Right lobe of liver (tissue), 6 donors: ENCODE results near the gene MTHFD2L. TPM values are rescaled to one million over a fixed set of nuclear protein-coding genes. Genes with fewer than 3 reads are reported as not detected.

ENCODE experiments used
- ATAC-seq, 4 donors: fragments of 200-7000 bp; cut with Tn5 transposase; one replicate each; pipeline ENCODE4 v1.9.1; 2020; ENCODE audit warnings: mild to moderate bottlenecking in 4 of 4, moderate library complexity in 4 of 4
- DNase-seq, 3 donors: peaks; one replicate each; pipeline ENCODE4 v3.0.0-alpha.2; 2020
- H3K27ac ChIP-seq, 3 donors: fragments of 200-600 bp; one replicate each; pipeline ENCODE4 v1.8.0; 2022
- H3K27me3 ChIP-seq, 2 donors: fragments of 200-600 bp; one replicate each; pipeline ENCODE4 v1.8.0; 2022
- H3K36me3 ChIP-seq, 4 donors: fragments of 200-600 bp; sonication (generic) in 1 of 4; one replicate each; pipeline versions ENCODE4 v1.5.1 to v1.8.0; 2017 to 2022; ENCODE audit warnings: control low read depth in 1 of 4
- H3K4me1 ChIP-seq, 4 donors: fragments of 200-600 bp; sonication (generic) in 1 of 4; one replicate each; pipeline versions ENCODE4 v1.5.1 to v1.8.0; 2017 to 2022; ENCODE audit warnings: control low read depth in 1 of 4
- H3K4me3 ChIP-seq, 3 donors: fragments of 200-600 bp; one replicate each; pipeline ENCODE4 v1.8.0; 2022
- H3K9me3 ChIP-seq, 4 donors: fragments of 200-600 bp; sonication (generic) in 1 of 4; one replicate each; pipeline versions ENCODE4 v1.5.1 to v1.8.0; 2017 to 2022; ENCODE audit warnings: control low read depth in 1 of 4
- POLR2A ChIP-seq: fragments of 450-650 bp; IDR thresholded peaks from one replicate; pipeline ENCODE4 v1.6.1; 2017; ENCODE audit warnings: antibody characterized with exemption, mild to moderate bottlenecking
- WGBS: methylation state at CpG from one replicate; pipeline ENCODE4 v1.1.6; 2018; ENCODE audit warnings: low coverage, low lambda C conversion rate; ENCODE audit not compliant: insufficient coverage; ENCODE audit errors: missing lambda C conversion rate; 5-methylcytosine and 5-hydroxymethylcytosine counted together
- intact Hi-C, 2 donors: fragments of 100-400 bp; cut with DNase I; formaldehyde crosslinking; loops; one replicate each; pipeline versions ENCODE4 v1.11.2 to v1.14.1; 2022
- total RNA-seq, 6 experiments: library from RNA; depleted of rRNA in 2 of 6; stranded (reverse); fragments of >200 nt in 2 of 6; fragmentation: NEBNext Ultra II Directional in 3 of 6; extraction: Animal tissue kit (Norgen Biotek cat#: 25700) in 3 of 6; gene quantifications; one replicate each; pipeline versions ENCODE4 v1.1.0 to v1.2.4, GENCODE V29; 2016 to 2023
- TF ChIP-seq, protein P1 (sequence below), 4 donors: fragments of 200-600 bp in 3 of 4; fragments of 450-650 bp in 1 of 4; IDR thresholded peaks; one replicate each; pipeline versions ENCODE4 v1.5.1 to v1.8.0; 2016 to 2022; ENCODE audit warnings: antibody characterized with exemption in 4 of 4, mild to moderate bottlenecking in 2 of 4
- donor health status: DM: no; HTN: yes; CAD: no.
- donor health status: DM: no; HTN: no; CAD: no.
- donor health status: DM: no; HTN: no; CAD: no.
- donor health status: DM: no; HTN: yes; CAD: no.
- donor health status: DM: no; HTN: yes; CAD: no.

Gene MTHFD2L
- total RNA-seq, 6 experiments from 2014 or later = 18.8 to 45.5 (median 26.5) TPM

GRCh38 chr4:74327762-74328161, 169.8 kb downstream of the MTHFD2L start:
- no peaks in the 10 kb centered on the region for H3K27me3 ChIP-seq
- intact Hi-C loops = no loop called here
- no peaks in the 10 kb centered on the region for H3K9me3 ChIP-seq
- ATAC-seq (no peak), DNase-seq (no peak)
- H3K4me3 ChIP-seq = no peak overlapping the region
- H3K36me3 ChIP-seq = no peaks in the 10 kb centered on the region
- TF ChIP-seq, protein P1, sequence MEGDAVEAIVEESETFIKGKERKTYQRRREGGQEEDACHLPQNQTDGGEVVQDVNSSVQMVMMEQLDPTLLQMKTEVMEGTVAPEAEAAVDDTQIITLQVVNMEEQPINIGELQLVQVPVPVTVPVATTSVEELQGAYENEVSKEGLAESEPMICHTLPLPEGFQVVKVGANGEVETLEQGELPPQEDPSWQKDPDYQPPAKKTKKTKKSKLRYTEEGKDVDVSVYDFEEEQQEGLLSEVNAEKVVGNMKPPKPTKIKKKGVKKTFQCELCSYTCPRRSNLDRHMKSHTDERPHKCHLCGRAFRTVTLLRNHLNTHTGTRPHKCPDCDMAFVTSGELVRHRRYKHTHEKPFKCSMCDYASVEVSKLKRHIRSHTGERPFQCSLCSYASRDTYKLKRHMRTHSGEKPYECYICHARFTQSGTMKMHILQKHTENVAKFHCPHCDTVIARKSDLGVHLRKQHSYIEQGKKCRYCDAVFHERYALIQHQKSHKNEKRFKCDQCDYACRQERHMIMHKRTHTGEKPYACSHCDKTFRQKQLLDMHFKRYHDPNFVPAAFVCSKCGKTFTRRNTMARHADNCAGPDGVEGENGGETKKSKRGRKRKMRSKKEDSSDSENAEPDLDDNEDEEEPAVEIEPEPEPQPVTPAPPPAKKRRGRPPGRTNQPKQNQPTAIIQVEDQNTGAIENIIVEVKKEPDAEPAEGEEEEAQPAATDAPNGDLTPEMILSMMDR (IDR thresholded peaks at IDR 0.05) = no peak
- TF ChIP-seq POLR2A = no peak
- WGBS = 31% methylated on average over 3 of the region's 3 CpGs
- no peak overlapping the region for H3K27ac ChIP-seq
- H3K4me1 ChIP-seq = no peaks in the 10 kb centered on the region

DNA sequence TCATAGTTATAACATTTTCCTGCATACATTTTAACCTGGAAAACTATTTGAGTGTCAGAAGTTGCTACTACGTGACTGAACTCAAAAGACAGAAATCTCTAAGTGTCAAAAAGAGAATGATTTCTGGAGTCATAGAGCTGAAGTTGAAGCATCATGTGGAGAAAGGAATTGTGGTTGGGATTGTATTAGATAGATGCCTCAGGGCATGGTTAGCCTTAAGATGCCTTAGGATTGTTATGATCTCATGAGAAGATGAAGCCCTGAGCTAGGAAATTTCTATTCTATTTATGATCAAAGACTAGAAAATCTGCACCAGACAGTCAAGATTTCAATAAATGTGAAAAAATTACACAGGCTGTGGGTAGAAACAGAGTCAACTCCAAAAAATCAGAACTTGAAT, 170.6 kb downstream of the MTHFD2L start:
- no peak overlapping the region for H3K4me3 ChIP-seq
- H3K36me3 ChIP-seq = no peaks in the 10 kb centered on the region
- H3K27ac ChIP-seq = no peak overlapping the region
- no peaks in the 10 kb centered on the region for H3K4me1 ChIP-seq
- H3K9me3 ChIP-seq = no peaks in the 10 kb centered on the region
- TF ChIP-seq, protein P1 (IDR thresholded peaks at IDR 0.05) = no peak
- no peak for TF ChIP-seq POLR2A
- DNase-seq = no peak
- no peaks in the 10 kb centered on the region for H3K27me3 ChIP-seq
- no peak for ATAC-seq
- 60% methylated on average over 1 of the region's 1 CpG for WGBS
- intact Hi-C loops = no loop called here

DNA sequence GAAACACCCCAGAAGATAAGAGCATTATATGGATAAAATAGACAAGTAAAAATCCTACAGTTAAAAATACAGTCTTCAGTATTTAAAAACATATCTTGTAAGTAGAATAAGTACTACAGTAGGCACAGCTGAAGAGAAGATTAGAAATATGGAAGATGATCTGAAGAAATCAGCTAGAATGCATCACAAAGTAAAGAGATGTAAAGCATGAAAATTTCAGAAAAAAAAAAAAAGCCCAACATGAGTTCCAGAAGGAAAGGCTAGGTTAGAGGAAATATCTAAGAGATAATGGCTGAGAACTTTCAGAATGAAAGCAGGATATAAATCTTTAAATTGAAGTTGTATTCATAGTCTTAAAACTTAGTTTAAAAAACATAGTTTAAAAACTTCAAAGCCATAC, 171.4 kb downstream of the MTHFD2L start:
- Histone ChIP-seq H3K36me3 (no peaks in the 10 kb centered on the region), H3K9me3 (no peaks in the 10 kb centered on the region), H3K27me3 (no peaks in the 10 kb centered on the region), H3K27ac (no peak overlapping the region), H3K4me1 (no peaks in the 10 kb centered on the region), H3K4me3 (no peak overlapping the region)
- ATAC-seq (no peak), DNase-seq (no peak)
- intact Hi-C loops = no loop called here
- TF ChIP-seq, protein P1 (IDR thresholded peaks at IDR 0.05) = no peak
- TF ChIP-seq POLR2A = no peak

GRCh38 chr4:74330295-74330750, 172.4 kb downstream of the MTHFD2L start:
- no peak for ATAC-seq
- H3K4me1 ChIP-seq = no peaks in the 10 kb centered on the region
- WGBS = 34% methylated on average over 9 of the region's 9 CpGs
- H3K4me3 ChIP-seq = no peak overlapping the region
- no peaks in the 10 kb centered on the region for H3K27me3 ChIP-seq
- TF ChIP-seq, protein P1 (IDR thresholded peaks at IDR 0.05) = no peak
- TF ChIP-seq POLR2A = no peak
- no peaks in the 10 kb centered on the region for H3K9me3 ChIP-seq
- H3K36me3 ChIP-seq = no peaks in the 10 kb centered on the region
- no peak overlapping the region for H3K27ac ChIP-seq
- DNase-seq = no peak
- intact Hi-C loops = no loop called here

- no peaks in the 10 kb centered on the region for H3K27me3 ChIP-seq
- TF ChIP-seq POLR2A = no peak
- TF ChIP-seq, protein P1 (IDR thresholded peaks at IDR 0.05) = no peak
- no peaks in the 10 kb centered on the region for H3K36me3 ChIP-seq
- intact Hi-C loops = no loop called here
- DNase-seq (no peak), ATAC-seq (no peak)
- no peaks in the 10 kb centered on the region for H3K4me1 ChIP-seq
- no peaks in the 10 kb centered on the region for H3K9me3 ChIP-seq
- WGBS = 33% methylated on average over 2 of the region's 2 CpGs
- no peak overlapping the region for H3K4me3 ChIP-seq
- H3K27ac ChIP-seq = no peak overlapping the region
Observed at GRCh38 chr4:74331252-74331651, 173.3 kb downstream of the MTHFD2L start.
